HG03520 (cell line): ENCODE results near the gene CLTA.
A peak's percentile ranks its signal among the peaks of the same experiment; 100 is the strongest.
"Not testable (repeated sequence)": the region's sequence is repeated elsewhere in the genome, so short reads cannot be mapped to it uniquely, and the experiment has no call there.

Experiments used
- ATAC-seq: cut with Tn5 transposase; IDR thresholded peaks from one replicate; pipeline ENCODE4 v1.9.1; 2021; ENCODE audit warnings: mild to moderate bottlenecking, moderate library complexity; ENCODE audit not compliant: unreplicated experiment

CLTA gene

GRCh38 chr9:36158122-36158521 is 32.6 kb upstream of the CLTA start:
- no peak for ATAC-seq

- no peak for ATAC-seq
These were observed 31.8 kb upstream of the CLTA start for GRCh38 chr9:36158917-36159316.

- ATAC-seq = not testable (repeated sequence)
These were observed 31.2 kb upstream of the CLTA start for GRCh38 chr9:36159509-36159908.

- ATAC-seq = not testable (repeated sequence)
These were observed 30.6 kb upstream of the CLTA start for GRCh38 chr9:36160126-36160525.

- no peak for ATAC-seq
These were observed 29.5 kb upstream of the CLTA start for GRCh38 chr9:36161187-36161586.

GRCh38 chr9:36162211-36162738 is 28.4 kb upstream of the CLTA start:
- no peak for ATAC-seq

- no peak for ATAC-seq
These were observed 27.5 kb upstream of the CLTA start for GRCh38 chr9:36163049-36163785.

GRCh38 chr9:36163786-36164170 is 26.9 kb upstream of the CLTA start:
- ATAC-seq = no peak

- ATAC-seq = no peak
These were observed 26.3 kb upstream of the CLTA start for GRCh38 chr9:36164372-36164771.

GRCh38 chr9:36164989-36165388 is 25.7 kb upstream of the CLTA start:
- no peak for ATAC-seq

GRCh38 chr9:36165826-36166167 is 24.9 kb upstream of the CLTA start:
- ATAC-seq = no peak

- ATAC-seq = peak; percentile 84
These were observed 24.4 kb upstream of the CLTA start for GRCh38 chr9:36166168-36166927.

- no peak for ATAC-seq
These were observed 21.6 kb upstream of the CLTA start, which contains the start of gene CCIN for GRCh38 chr9:36169166-36169565. CCIN (plus strand) TSS chr9:36169388; CDS start chr9:36169503, 115 bp downstream.

GRCh38 chr9:36169708-36170107 is 21.0 kb upstream of the CLTA start:
- ATAC-seq = no peak

GRCh38 chr9:36170531-36170930 is 20.2 kb upstream of the CLTA start:
- ATAC-seq = no peak

- ATAC-seq = no peak
These were observed 16.9 kb upstream of the CLTA start for GRCh38 chr9:36173861-36174260.

- no peak for ATAC-seq
These were observed 16.4 kb upstream of the CLTA start for GRCh38 chr9:36174271-36174670.

GRCh38 chr9:36174731-36175130 is 16.0 kb upstream of the CLTA start:
- ATAC-seq = no peak

GRCh38 chr9:36175209-36175608 is 15.5 kb upstream of the CLTA start:
- ATAC-seq = not testable (repeated sequence)

GRCh38 chr9:36176496-36176895 is 14.2 kb upstream of the CLTA start:
- not testable (repeated sequence) for ATAC-seq

GRCh38 chr9:36177571-36177970 is 13.2 kb upstream of the CLTA start:
- ATAC-seq = no peak

- ATAC-seq = not testable (repeated sequence)
These were observed 10.5 kb upstream of the CLTA start for GRCh38 chr9:36180243-36180642.
